MM.1S (cell line): ENCODE measurements around the gene TMEM190.

Experiments
- DNase-seq: peaks from one replicate; pipeline ENCODE4 v3.0.0-alpha.2; 2015
- H2AFZ ChIP-seq: fragments of 300-600 bp; sonication (generic); 2 replicates; pipeline ENCODE4 v1.6.0; 2016; ENCODE audit warnings: antibody characterized with exemption, low read length
- H3F3A ChIP-seq: fragments of 300-600 bp; sonication (generic); 2 replicates; pipeline ENCODE4 v1.6.1; 2016; ENCODE audit warnings: mild to moderate bottlenecking, antibody characterized with exemption, low read length, moderate library complexity, mixed read lengths; ENCODE audit not compliant: insufficient read depth
- H3K27ac ChIP-seq: fragments of 300-600 bp; sonication (generic); 2 replicates; pipeline ENCODE4 v1.5.1; 2016; ENCODE audit warnings: mild to moderate bottlenecking, low read length
- H3K27me3 ChIP-seq: fragments of 300-600 bp; sonication (generic); replicated peaks from 2 replicates; pipeline ENCODE4 v1.6.0; 2016; ENCODE audit warnings: low read length; ENCODE audit not compliant: insufficient read depth
- H3K36me3 ChIP-seq: fragments of 300-600 bp; sonication (generic); replicated peaks from 2 replicates; pipeline ENCODE4 v1.6.1; 2016; ENCODE audit warnings: mild to moderate bottlenecking, low read length, mixed read lengths; ENCODE audit not compliant: insufficient read depth
- H3K4me1 ChIP-seq: fragments of 300-600 bp; sonication (generic); 2 replicates; pipeline ENCODE4 v1.6.1; 2016; ENCODE audit warnings: low read length, mixed read lengths
- H3K4me2 ChIP-seq: fragments of 300-600 bp; sonication (generic); 2 replicates; pipeline ENCODE4 v1.6.0; 2016; ENCODE audit warnings: low read depth, low read length
- H3K4me3 ChIP-seq: fragments of 300-600 bp; sonication (generic); 2 replicates; pipeline ENCODE4 v1.5.1; 2016; ENCODE audit warnings: low read length, mixed read lengths
- H3K79me2 ChIP-seq: fragments of 300-600 bp; sonication (generic); 2 replicates; pipeline ENCODE4 v1.6.1; 2016; ENCODE audit warnings: mixed run types, low read length, mixed read lengths
- H3K9ac ChIP-seq: fragments of 300-600 bp; sonication (generic); 2 replicates; pipeline ENCODE4 v1.6.1; 2016; ENCODE audit warnings: low read length, mixed read lengths
- H3K9me2 ChIP-seq: fragments of 300-600 bp; sonication (generic); replicated peaks from 2 replicates; pipeline ENCODE4 v1.6.1; 2016; ENCODE audit warnings: mild to moderate bottlenecking, low read length, mixed read lengths; ENCODE audit not compliant: insufficient read depth
- H3K9me3 ChIP-seq: fragments of 300-600 bp; sonication (generic); replicated peaks from 2 replicates; pipeline ENCODE4 v1.6.1; 2016; ENCODE audit warnings: mild to moderate bottlenecking, low read length, mixed read lengths; ENCODE audit not compliant: insufficient read depth
- H4K20me1 ChIP-seq: fragments of 300-600 bp; sonication (generic); 2 replicates; pipeline ENCODE4 v1.6.1; 2016; ENCODE audit warnings: mild to moderate bottlenecking, low read length, moderate library complexity, mixed read lengths; ENCODE audit not compliant: insufficient read depth
- EZH2 ChIP-seq: fragments of 300-600 bp; sonication (generic); optimal IDR thresholded peaks from 2 replicates; pipeline ENCODE3; 2017; ENCODE audit warnings: low read depth, mild to moderate bottlenecking, antibody characterized with exemption, low read length, mixed read lengths
- EZH2phosphoT487 ChIP-seq: fragments of 300-600 bp; sonication (generic); IDR thresholded peaks from 2 replicates; pipeline ENCODE4 v1.6.1; 2018; ENCODE audit warnings: antibody characterized with exemption, low read length
- TF ChIP-seq, protein P1 (sequence below): fragments of 300-600 bp; sonication (generic); IDR thresholded peaks from 2 replicates; pipeline ENCODE4 v1.5.1; 2016; ENCODE audit warnings: antibody characterized with exemption, low read length, mixed read lengths

TMEM190 gene

DNA sequence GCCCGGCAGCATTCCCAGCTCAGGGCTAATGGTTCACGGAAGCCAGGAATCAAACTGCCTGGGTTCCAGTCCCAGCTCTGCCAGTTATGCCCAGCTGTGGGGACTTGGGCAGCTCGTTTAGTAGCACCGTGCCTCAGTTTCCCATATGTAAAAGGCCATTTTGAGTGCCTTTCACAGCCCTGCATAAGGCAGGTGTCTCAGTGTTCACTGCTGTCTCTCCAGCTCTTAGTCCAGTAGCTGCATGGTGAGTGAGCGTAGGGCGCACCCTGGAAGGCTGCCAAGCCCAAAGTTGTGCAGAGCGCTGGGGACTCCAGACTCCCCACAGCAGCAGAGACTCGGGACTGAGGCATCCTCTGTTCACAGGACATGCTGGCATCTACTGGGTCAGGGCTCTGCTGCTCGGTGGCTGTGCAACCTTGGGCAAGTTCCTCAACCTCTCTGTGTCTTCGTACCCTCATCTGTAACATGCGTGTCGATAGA lies 14.6 kb downstream of the TMEM190 start:
- Histone ChIP-seq H3K27me3 (no peaks in the 10 kb centered on the region), H3K9ac (no peak overlapping the region), H3K27ac (no peak overlapping the region), H3K9me2 (no peaks in the 10 kb centered on the region), H3K9me3 (no peaks in the 10 kb centered on the region), H2AFZ (no peak overlapping the region), H3K4me2 (no peak overlapping the region), H4K20me1 (peaks cover 39% of the 10 kb centered on the region), H3K4me1 (peaks cover 8% of the 10 kb centered on the region), H3K79me2 (peaks cover 34% of the 10 kb centered on the region), H3K4me3 (no peak overlapping the region), H3K36me3 (peaks cover 19% of the 10 kb centered on the region), H3F3A (peaks cover 57% of the 10 kb centered on the region)
- TF ChIP-seq, protein P1, sequence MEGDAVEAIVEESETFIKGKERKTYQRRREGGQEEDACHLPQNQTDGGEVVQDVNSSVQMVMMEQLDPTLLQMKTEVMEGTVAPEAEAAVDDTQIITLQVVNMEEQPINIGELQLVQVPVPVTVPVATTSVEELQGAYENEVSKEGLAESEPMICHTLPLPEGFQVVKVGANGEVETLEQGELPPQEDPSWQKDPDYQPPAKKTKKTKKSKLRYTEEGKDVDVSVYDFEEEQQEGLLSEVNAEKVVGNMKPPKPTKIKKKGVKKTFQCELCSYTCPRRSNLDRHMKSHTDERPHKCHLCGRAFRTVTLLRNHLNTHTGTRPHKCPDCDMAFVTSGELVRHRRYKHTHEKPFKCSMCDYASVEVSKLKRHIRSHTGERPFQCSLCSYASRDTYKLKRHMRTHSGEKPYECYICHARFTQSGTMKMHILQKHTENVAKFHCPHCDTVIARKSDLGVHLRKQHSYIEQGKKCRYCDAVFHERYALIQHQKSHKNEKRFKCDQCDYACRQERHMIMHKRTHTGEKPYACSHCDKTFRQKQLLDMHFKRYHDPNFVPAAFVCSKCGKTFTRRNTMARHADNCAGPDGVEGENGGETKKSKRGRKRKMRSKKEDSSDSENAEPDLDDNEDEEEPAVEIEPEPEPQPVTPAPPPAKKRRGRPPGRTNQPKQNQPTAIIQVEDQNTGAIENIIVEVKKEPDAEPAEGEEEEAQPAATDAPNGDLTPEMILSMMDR: no peak
- no peak for TF ChIP-seq EZH2phosphoT487
- TF ChIP-seq EZH2: no peak
- no peak for DNase-seq

DNA sequence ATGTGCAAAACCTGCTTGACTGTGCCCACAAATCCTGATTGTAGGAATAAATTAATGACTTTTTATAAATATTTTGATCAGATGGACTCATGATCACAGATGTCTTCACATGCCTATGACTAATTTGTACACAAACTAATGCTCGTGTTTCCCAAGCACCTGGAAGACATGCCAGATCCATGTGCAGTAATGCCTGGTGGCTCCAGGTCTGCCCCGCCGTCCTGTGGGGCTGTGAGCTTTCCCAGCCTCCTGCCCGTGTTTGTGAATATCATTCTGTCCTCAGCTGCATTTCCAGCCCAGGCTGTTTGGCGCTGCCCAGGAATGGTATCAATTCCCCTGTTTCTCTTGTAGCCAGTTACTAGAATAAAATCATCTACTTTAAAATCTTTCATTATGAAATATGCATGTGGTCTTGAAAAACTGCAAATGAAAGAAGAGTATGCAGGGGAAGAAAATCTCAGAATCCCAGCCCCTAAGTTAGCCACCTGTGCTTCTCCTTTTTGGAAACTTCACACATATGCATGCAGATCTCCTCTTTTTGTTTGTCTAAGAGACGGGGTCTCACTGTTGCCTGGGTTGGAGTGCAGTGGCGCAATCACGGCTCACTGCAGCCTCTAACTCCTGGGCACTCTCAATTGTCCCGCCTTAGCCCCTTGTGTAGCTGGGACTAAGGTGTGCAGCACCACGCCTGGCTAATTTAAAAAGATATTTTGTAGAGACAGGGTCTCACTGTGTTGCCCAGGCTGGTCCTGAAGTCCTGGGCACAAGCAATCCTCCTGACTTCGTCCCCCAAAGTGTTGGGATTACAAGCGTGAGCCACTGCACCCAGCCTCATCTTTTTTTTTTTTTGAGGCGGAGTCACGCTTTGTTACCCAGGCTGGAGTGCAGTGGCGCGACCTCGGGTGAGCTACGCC lies 15.3 kb downstream of the TMEM190 start:
- Histone ChIP-seq H3K9ac (no peak overlapping the region), H3F3A (peaks cover 50% of the 10 kb centered on the region), H3K4me1 (peaks cover 6% of the 10 kb centered on the region), H3K79me2 (peaks cover 26% of the 10 kb centered on the region), H3K27me3 (no peaks in the 10 kb centered on the region), H3K36me3 (peaks cover 15% of the 10 kb centered on the region), H3K4me3 (no peak overlapping the region), H4K20me1 (peaks cover 32% of the 10 kb centered on the region), H3K9me2 (no peaks in the 10 kb centered on the region), H3K9me3 (no peaks in the 10 kb centered on the region), H2AFZ (no peak overlapping the region), H3K27ac (no peak overlapping the region), H3K4me2 (no peak overlapping the region)
- TF ChIP-seq EZH2: no peak
- TF ChIP-seq, protein P1: no peak
- no peak for TF ChIP-seq EZH2phosphoT487
- DNase-seq: no peak

DNA sequence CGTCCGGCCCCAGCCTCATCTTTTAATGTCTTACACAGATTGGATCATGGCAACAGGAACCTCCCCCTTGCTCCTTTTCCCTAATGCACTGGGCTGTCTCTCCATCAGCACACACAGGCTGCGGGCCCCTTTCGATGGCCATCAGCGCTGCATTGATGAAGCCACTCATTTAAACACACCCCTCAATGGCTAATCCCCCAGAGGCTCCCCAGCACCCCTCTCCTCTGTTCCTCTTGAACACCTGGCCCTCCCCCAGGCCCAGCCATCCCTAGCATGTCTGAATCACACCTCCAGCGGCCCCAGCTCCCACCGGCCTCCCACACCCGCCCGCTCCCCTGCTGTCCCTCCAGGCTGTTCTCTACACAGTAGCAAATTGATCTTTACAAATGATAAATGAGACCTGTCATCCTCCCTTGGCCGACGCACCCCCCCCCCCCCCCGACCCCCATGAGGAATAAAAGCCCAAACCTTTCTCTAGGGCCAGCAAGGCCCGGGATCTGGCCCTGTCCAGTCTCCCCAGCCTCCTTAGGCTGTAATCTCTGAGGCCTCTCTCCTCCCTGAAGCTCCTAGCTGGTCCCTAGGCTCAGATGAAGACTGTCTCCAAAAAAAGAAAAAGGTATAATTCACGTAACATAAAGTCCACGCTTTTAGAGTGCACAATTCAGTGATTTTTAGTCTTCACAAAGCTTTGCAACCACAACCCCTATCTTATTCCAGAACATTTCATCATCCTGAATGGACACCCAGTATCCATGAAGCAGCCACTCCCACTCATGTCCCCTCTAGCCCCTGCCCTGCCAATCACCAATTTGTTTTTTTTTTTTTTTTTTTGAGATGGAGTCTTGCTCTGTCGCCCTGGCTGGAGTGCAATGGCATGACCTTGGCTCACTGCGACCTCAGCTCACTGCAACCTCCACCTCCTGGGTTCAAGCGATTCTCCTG lies 16.5 kb downstream of the TMEM190 start:
- H2AFZ ChIP-seq: no peak overlapping the region
- no peak overlapping the region for H3K27ac ChIP-seq
- DNase-seq: no peak
- H3K4me1 ChIP-seq: no peaks in the 10 kb centered on the region
- H3K4me2 ChIP-seq: no peak overlapping the region
- no peaks in the 10 kb centered on the region for H3K9me2 ChIP-seq
- peaks cover 21% of the 10 kb centered on the region for H4K20me1 ChIP-seq
- no peaks in the 10 kb centered on the region for H3K27me3 ChIP-seq
- H3K9me3 ChIP-seq: no peaks in the 10 kb centered on the region
- H3K9ac ChIP-seq: no peak overlapping the region
- H3K36me3 ChIP-seq: peaks cover 6% of the 10 kb centered on the region; the same call in 1 of the 2 replicates
- TF ChIP-seq EZH2phosphoT487: no peak
- no peak for TF ChIP-seq EZH2
- TF ChIP-seq, protein P1: no peak
- peaks cover 15% of the 10 kb centered on the region for H3K79me2 ChIP-seq
- H3F3A ChIP-seq: peaks cover 40% of the 10 kb centered on the region
- no peak overlapping the region for H3K4me3 ChIP-seq
